Stimulated activated CD4-positive, alpha-beta T cell treated with anti-CD3 and anti-CD28 coated beads, Interleukin-1b, Interleukin-23, amount 100 ng/mL, for 24 hours (primary cell): ENCODE measurements around the gene STK32B.

Experiments used
- DNase-seq, 4 experiments: peaks; one replicate each; pipeline ENCODE4 v3.0.0-alpha.2; 2020; ENCODE audit warnings: low read depth in 4 of 4, low spot score in 1 of 4

Gene STK32B

DNA sequence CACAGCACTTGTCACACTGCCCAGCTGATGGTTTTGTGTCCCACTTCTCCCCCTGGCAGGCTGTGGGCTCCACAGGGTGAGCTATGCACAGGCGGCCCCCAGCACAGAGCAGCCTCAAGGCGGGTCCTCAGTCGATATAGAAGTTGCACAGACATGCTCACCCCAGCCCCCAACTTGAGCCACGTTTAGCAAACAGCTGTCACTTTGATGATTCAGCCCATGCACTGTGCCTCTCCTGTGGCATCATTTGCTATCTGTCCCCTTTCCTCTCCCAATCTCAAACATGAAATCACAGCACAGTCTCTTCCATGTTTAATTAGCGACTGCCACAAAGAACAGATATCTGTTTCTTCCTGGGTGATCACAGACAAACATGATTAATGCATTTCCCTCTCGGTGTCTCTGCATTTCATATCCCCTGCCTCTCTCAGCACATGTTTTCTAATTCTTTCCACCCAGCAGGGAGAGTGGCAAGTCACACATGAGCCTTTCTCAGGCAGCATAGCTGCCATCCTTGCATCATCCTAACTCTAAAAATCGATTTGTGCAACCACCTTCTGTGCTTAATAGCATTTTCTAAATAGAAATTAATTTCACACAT is 452.2 kb downstream of the STK32B start:
- no peak for DNase-seq

DNA sequence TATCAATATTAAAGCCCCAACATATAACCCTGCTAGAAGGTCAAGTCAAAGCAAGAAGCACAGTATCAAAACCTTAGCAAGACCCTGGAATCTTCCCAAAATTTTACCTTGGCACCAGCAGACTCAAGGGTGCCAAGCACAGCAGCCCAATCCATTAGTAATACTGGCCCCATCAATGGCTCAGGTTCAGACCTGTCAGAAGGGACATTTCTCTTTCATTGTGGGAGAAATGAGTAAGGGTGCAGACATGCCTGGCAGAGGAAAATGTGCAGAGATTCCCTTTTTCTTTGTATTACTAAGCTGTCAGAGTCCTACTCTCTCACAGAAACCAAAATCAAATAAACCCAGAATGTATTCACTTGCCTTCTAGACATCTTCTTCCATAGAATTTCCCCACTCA is 453.2 kb downstream of the STK32B start:
- DNase-seq, result no peak

DNA sequence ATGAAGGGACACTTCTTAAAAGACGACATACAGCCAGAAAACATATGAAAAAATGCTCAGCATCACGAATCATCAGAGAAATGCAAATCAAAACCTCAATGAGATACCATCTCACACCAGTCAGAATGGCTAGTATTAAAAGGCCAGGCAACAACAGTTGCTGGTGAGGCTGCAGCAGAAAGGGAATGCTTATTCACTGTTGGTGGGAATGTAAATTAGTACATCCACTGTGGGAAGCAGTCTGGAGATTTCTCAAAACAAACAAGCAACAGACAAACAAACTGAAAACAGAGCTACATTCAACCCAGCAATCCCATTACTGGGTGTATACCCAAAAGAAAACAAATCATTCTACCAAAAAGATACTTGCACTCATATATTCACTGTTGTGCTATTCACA is 459.2 kb downstream of the STK32B start:
- no peak for DNase-seq

DNA sequence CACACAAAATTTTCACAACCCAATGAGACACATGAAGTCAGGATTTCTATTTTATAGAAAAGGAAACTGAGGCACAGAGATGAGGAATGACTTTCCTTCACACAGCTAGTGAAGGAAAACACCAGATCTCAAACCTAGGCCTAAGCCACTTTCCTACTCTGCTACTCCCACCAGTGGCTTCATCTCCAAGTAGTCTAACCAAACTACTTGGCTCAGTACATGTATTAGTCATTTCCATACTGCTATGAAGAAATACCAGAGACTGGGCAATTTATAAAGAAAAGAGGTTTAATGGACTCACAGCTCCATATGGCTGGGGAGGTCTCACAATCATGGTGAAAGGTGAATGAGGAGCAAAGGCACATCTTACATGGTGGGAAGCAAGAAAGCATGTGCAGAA is 460.5 kb downstream of the STK32B start:
- DNase-seq, result no peak

DNA sequence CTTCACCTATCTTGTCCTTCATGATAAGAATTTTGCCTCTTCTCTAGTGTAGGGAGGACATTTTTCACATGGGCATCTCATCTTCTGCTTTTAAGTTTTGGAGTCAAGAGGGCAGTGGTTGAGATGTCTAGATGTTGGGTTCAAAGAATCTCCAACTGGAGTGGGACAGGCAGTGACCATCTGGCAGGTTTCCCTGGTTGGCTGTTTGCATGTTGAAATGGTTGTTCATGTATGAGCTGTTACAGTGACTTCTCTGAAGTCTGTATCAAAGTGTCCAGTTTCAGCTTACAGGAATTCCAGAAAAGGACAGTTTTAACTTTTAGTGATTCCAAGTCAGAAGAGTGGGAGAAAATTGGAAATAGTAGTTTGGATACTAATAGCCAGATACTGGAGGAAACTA is 464.4 kb downstream of the STK32B start:
- DNase-seq, result no peak

DNA sequence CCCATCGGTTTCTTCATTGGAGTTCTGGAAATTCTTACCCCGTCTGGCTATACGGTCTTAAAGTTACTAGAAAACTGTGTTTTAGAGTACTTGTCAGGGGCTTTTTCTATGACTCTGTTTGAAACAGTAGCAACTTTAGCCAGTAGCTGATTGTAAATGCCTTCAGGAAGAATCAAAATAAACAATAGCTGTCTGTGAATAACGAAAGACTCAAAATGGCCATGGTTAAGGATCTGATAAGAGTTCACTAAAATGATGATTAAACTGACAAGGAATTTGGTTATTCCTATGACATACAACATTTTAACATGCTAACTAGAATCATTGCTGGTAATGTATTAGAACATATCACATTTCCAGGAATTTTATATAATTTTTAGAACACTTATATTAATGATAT is 466.1 kb downstream of the STK32B start:
- no peak for DNase-seq

DNA sequence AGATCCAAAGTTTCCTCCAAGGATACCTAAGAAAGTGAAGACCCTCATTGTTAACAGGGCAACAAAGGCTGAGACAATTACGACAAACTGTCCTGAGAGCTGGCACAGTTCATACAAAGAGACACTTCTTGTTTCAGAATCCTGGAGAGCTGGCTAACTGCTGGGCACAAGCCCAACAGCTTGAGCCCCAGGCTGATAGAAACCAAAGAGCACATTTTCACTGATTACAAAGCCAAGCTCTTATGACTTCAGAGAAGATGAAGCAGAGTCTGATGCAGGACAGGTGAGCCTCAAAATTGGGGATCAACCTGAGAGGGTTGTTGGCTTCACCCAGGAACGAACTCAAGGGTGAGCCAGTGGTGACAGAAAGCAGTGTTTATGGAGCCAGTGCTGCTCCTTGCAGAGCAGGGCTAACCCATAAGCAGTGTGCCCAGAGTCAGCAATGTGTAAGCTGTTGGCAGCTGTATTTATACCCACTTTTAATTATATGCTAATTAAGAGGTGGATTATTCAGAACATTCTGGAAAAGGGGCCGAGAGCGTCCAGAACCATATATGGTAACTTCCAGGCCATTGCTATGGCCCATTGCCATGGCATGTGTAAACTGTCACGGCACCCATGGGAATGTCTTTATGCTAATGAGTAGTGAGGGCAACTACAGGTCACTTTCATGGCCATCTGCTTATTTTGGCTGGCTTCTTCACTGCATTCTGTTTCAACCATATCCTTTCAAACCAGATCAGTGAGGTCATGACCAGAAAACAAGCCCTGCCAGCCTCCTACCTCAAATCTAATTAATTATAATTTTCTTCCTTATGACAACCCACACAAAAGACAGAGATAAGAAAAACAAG is 473.4 kb downstream of the STK32B start:
- DNase-seq, result no peak

DNA sequence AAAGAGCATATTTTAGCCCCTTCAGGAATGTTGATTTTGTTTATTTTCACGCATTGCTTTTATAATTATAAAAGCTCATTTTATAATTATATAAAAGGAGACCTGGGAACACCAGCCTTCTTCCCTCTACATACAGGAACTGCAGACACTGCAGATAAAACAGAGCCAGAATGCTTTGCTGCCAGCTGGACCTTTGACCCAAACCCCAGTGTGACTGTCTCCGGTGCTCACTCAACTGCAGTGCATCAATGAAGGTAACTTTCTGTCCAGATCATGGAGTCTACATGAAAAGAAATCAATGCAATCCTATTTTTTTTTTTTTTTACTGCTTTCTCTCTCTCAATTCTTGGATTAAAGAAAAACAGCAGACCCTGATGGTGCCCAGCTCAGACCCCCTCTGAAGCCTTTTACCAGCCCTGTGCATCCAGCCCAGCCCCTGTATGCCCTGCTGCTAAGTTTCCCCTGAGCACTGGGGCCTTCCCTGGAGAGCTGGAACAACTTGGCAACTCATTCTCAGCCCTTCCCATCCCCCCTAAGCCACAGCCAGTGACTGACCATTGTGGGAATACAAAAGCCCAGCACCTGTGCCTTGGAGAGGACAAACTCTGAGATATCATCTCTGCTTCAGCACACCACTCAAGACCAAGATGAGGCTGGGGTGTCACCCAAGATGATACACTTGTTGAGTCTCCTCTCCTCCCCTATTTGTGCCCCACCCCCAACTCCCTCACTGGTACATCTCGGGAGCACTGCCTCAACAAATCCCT is 475.0 kb downstream of the STK32B start:
- no peak for DNase-seq

DNA sequence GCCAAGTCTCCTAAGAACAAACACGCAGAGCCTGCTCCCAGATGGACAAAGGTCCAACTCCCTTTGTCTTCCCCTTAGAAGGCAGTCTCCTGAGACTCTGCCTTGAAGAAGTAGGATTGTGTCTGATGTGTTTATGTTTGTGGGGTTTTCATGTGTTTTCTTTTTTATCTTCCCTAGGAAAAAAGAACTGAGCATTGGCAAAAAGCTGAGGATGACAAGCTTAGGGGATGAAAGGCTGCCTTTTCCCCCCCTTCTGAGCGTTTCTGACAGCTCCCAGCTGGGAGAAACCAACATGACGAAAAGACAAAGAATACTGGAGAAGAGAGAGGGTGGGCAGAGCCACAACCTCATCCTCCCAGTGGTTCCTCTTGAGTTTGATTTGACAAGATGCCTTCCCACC is 475.9 kb downstream of the STK32B start:
- no peak for DNase-seq

DNA sequence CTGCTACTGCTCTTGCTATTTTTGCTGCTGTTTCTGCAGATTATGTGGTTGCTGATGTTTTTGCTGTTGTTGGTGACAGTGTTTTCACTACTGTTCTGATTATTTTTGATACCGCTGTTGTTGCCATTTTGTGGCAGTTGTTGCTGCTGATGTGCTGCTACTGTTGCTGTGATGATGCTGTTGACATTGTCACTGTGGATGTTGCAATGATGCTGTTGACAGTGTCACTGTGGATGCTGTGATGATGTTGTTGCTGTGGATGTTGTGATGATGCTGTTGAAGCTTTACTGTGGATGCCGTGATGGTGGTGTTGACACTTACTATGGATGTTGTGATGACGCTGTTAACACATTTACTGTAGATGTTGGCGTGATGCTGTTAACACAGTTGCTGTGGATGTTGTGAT is 476.8 kb downstream of the STK32B start:
- DNase-seq, result no peak

DNA sequence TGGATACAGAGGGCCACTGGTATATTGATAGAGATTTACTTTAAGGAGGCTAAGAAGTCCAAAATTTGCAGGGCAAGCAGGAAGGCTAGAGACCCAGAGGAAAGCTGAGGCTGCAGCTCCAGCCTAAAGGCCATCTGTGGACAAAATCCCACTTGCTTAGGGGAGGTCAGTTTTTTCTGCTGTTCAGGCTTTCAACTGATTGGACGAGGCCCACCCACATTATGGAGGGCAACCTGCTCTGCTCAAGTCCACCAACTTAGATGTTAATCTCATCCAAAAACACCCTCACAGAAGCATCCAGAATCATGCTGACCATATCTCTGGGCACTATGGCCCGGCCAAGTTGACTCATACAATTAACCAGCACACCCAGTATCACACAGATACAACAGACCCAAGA is 480.8 kb downstream of the STK32B start:
- DNase-seq, result no peak

DNA sequence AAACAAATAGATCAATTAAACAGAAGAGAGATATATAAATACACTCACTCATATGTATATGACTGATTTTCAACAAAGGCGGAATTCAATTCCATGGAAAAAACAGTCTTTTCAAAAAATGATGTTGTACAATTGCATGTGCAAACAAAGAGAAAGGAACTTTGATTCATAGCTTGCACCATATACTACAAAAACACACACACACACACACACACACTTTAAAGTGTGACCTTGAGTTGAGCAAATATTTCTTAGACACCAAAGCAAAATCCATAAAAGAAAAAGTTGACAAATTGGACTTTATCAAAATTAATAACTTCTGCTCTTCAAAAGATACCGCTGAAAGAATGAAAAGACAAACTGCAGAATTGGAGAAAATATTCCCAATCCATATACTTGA is 488.3 kb downstream of the STK32B start:
- DNase-seq, result no peak

DNA sequence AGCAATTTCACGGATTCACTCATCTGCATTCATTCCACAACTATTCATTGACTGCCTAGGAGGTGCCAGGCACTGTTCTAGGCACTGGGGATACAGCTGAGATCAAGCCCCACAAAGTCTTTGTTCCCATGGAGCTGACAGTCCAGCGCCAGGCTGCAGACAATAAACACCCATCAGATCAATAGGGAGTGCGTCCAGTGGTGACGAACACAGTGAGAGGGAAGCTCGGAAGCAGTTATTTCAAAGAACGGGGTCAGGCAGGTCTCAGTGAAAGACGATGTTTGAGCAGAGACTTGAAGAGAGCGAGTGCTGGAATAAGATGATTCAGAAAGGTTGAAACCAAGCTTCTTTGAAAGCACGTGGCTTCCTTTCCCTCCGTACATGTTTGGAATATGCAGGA is 489.9 kb downstream of the STK32B start:
- DNase-seq, result no peak

DNA sequence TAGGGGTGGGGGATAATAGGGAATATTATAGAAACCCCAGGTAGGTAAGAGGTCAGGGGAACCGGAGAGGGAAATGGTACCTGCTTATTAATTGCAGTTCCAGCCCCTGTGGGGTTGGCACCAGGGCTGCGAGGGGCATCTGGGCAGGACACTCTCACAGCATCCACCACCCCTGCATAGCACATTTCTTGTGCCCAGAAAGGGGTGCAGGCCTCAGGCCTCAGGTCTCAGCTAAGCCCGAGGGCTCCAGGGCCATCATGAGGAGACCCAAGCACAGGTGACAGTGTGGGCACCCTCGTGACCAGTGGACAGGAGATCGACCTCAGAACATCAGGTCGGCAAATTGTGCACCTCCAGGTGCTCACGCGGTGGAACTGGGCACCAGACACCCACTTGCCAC is 492.4 kb downstream of the STK32B start:
- DNase-seq, result no peak

DNA sequence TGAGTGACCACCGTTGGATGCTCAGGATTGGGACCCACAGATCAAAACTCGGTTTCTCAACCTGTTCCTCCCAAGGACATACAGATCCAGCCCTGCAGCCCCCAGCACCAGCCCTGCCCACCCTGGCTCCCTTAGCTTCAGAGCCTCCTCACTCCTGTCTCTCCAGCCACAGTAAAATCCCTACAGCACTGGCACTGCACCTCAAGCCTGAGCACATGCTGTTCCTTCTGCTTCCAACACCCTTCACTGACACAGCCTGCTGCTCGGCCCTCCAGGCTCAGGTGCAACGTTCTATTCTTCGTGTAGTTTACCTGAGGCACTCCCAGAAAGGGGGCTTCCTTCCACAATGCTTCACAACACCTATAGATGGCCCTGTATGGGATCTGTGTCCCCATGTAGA is 493.5 kb downstream of the STK32B start:
- DNase-seq, result no peak

DNA sequence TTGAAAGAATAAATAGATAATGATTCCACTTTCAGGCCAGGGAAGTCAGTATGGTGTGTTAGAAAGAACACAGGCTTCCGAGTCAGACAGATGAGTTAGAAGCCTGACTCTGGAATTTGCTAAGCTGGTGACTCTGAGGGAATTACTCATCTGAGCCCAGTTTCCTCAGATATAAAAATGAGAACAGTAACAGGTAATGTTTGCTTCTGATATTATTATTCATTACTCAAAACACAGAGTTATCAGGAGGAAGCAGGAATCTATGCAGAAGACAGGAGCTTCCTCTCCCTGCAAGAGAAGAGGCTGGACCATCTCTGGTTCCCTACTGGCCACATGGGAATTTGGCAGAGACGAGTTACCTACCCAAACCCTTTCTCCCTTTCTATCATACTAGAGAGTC is 494.0 kb downstream of the STK32B start:
- no peak for DNase-seq

DNA sequence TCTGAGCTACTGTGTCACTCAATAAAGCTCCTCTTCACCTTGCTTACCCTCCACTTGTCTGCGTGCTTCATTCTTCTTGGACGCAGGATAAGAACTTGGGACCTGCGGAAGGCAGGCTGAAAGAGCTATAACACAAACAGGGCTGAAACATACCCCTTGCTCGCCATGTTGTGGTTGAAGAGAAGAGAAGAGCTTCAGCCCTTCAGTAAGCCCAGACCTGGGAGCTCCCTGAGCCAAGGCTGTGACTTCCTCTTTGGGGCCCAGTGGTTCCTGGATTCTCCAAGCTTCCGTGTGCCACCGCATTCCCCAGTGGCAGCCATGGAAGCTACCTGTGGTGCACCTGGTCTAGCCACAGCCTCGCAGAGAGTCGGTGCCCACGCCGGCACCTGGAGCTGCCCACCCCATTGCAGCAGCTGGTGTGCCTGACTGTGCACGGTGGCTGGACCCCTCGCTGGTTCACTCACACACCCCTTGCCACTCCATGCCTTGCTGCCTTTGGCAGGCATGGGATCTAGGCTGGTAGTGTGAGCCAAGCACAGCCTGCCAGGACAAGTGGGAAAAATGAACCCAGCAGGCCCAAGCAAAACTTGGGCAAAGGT is 496.5 kb downstream of the STK32B start:
- DNase-seq, result no peak
